HG03565 (cell line): ENCODE results near the gene WWC1.

Experiments used
- ATAC-seq: cut with Tn5 transposase; IDR thresholded peaks from one replicate; pipeline ENCODE4 v1.9.1; 2021; ENCODE audit warnings: mild to moderate bottlenecking, moderate library complexity; ENCODE audit not compliant: unreplicated experiment

Gene WWC1

GRCh38 chr5:168404365-168404764, 112.9 kb downstream of the WWC1 start:
- no peak for ATAC-seq

DNA sequence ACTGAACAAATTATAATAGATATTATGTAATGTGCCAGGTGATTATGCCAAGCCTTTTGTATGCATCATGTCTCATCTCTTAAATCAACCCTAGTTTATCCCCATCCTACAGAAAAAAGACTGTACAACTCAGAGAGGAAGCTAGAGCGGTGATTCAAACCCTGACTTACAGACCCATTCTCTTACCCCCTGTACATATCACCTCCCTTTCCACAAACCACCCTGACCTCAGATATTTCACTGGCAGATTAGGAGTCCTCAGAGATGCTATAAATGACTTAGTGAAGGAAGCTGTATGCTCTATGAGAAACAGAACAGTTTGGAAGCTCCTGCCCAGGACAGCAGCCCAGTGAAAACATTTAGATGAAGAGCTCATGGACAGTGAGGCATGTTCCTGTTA, 115.8 kb downstream of the WWC1 start:
- no peak for ATAC-seq

- ATAC-seq = no peak
These were observed 117.3 kb downstream of the WWC1 start for GRCh38 chr5:168408561-168409305.

GRCh38 chr5:168409591-168410458, 118.4 kb downstream of the WWC1 start:
- peak; percentile 71 for ATAC-seq

- ATAC-seq = no peak
These were observed 120.4 kb downstream of the WWC1 start for GRCh38 chr5:168411871-168412270.

DNA sequence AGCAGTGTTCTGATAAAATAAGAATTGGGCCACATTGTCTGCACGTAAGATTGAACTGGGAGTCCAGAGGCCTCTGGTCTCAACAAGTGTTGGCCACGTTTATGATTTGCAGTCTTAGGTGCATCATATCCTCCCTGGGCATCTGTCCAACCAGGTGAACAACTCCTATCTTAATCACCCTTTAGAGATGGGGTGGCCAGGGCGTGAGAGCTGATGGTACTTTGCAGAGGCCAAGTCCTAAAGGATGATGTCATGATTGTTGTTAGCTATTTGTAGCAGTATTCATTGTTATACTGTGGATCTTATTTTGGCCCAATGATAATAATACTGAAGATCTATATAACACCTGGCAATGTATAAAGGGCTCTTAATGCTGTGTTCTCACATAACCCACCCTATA, 121.6 kb downstream of the WWC1 start:
- no peak for ATAC-seq

DNA sequence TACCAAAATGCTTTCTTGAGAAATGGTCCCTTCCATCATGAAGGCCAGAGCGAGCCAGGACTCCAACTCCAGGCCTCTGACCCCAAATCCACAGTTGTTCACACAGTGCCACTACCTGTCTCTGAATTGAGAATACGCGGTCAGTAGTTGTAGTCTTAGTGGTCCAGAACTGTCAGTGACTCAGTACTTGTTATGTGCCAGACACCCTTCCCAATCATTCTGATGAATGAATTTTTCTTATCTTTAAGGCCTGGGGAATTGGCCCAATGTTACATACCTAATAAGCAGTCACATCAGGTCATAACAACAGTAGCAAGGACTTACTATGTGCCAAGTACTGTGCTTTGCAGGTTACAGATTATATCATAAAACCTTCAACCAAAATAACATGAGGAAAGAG, 122.2 kb downstream of the WWC1 start:
- no peak for ATAC-seq

- ATAC-seq = no peak
These were observed 124.0 kb downstream of the WWC1 start for GRCh38 chr5:168415401-168415800.

DNA sequence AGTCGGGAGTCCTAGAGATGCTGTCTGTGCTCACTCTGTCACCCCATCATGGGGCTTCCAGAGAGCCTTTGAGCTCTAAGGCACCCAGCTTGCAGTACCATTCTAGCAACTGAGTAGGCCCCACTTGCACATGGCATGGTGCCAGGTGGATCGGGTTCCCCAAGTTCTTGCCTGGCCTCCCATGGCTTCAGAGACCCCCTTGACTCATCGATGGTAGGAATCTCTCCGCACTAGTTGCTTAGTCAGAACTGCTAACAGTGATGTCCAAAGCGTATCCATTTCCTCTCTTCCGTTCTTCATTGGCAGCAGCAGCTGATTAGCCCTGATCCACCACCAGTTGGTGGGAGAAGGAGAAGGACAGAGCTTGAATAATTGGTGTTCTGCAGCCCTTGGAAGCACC, 124.5 kb downstream of the WWC1 start:
- no peak for ATAC-seq

GRCh38 chr5:168417731-168418429, 126.4 kb downstream of the WWC1 start:
- ATAC-seq = no peak

GRCh38 chr5:168420461-168420860, 129.0 kb downstream of the WWC1 start:
- ATAC-seq = no peak

DNA sequence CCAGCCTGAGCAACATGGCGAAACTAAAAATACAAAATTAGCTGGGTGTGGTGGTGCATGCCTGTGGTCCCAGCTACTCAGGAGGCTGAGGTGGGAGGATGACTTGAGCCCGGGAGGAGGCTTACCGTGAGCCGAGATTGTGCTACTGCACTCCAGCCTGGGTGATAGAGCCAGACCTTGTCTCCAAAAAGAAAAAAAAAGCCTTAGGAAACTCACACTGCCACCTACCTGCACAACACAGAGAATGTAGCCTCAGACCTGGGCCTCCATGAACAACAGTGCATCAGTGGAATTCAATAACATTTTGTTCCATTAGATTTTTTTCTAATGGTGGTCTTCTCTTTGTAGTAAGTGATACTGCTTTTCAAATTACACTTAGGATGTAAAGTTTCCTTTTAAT, 131.0 kb downstream of the WWC1 start:
- ATAC-seq = no peak

DNA sequence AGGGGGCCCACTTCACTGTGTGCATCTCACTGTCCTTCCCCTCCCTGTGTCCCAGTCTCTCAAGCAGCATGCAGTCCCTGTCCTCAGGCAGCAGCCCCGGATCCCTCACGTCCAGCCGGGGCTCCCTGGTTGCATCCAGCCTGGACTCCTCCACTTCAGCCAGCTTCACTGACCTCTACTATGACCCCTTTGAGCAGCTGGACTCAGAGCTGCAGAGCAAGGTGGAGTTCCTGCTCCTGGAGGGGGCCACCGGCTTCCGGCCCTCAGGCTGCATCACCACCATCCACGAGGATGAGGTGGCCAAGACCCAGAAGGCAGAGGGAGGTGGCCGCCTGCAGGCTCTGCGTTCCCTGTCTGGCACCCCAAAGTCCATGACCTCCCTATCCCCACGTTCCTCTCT, 132.0 kb downstream of the WWC1 start:
- no peak for ATAC-seq

GRCh38 chr5:168423971-168424370, 132.5 kb downstream of the WWC1 start:
- ATAC-seq = no peak

DNA sequence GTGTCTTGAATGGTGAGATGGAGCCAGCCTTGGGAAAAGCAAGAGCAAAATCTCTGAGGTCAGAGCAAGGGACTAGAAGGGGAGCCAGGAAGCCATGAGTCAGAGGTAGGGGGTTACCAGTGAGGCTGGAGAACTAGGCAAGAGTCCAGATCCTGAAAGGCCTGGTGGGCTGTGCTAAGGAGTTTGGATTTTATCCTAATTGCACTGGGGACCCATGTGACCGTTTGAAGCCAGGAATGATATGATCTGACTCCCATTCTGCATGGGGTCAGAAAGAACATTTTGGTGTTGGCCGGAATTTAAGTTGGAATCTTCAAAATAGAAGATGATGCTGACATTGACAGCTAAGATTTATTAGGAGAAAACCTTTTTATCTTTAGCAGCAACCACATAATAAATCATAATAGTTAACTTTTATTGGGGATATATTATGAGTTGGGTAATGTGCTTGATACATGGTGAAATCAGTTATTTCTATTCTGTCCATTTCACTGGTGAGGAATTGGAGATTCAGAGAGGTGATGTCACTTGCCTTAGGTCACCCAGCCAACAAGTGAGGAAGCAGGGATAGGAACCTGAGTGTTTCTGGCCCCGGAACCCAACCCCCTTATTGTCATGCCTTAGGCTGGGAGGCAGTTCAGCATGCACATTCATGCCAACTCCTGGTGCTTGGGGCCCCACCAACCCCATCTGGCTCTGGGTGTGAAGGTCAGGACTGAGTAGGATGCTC, 133.3 kb downstream of the WWC1 start:
- ATAC-seq = no peak

DNA sequence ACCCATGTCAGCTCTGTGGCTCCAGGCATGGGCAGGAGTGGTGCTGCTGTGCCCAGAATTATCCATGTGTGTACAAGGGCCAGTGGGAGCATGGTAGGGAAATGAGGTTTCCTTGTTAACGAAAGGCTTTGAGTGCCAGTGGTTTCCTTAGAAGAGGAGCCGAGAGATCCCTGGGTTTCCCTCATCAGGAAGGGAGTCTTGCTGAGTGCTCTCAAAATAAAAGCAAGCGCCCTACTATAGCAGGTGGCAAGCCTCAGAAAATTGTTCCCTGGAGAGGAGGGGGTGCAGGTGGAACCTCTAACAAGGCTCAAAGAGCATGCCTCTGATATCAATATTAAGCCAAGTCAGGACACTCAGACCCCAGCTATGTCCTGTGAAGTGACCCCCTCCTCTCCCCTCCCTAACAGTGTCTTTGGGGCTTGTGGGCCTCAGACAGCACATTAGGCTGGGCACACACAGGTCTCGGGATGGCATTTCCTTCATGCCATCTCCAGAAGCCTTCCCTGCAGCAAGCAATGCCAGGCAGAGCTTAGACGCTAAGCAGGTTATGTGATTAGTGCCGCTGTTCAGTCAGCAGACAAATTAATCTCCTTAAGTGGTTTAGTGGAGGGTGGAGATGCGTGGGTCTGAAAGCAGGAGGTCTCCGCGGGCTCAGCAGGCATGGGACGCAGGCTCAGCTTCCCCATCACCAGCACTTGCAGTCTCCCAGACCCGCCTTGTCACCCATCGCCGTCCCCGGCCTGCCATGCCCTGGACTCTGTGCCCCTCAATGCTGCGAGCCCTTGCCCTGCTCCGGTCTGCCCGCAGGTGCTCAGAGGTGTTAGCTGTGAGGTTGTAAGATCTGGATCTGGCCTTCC, 134.8 kb downstream of the WWC1 start:
- no peak for ATAC-seq

DNA sequence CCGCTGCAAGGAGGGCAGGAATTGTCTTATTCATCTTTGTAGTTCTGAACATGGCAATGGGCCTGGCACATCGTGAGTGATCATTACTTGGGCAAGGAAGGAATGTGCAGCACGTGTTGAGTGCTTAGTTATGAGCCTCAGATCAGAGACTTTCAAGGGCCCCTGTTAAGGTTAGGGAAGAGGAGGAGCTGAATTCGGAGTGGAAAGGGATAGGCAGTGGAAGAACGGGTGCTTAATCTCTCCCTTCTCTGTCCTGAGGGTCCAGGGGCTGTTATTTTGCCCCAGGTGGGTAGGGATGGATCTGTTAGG, 135.4 kb downstream of the WWC1 start:
- no peak for ATAC-seq

DNA sequence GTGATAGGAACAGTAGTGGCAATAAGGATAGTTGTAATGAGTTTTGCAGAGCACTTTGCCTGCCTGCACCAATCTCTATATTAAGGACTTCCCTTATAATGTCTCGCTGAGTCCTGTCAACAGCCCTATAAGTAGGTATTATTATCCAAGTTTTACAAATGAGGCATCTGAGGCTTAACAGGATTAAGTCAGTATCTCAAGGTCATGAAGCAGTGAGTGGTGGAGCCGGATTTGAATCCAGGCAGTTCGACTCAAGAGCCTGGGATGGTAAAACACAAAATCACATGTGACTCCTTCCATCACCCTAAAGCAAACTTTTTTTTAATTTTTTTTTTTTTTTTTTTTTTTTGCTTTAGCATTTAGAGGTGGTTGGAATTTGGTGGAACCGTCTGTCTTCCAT, 135.8 kb downstream of the WWC1 start:
- ATAC-seq = no peak

- ATAC-seq = no peak
These were observed 137.1 kb downstream of the WWC1 start for GRCh38 chr5:168428552-168428951.

- no peak for ATAC-seq
These were observed 138.9 kb downstream of the WWC1 start for GRCh38 chr5:168430296-168430695.
